ENCODE measurements around the gene MAPK8IP2.
A peak's percentile ranks its signal among the peaks of the same experiment; 100 is the strongest.

Gene MAPK8IP2

DNA sequence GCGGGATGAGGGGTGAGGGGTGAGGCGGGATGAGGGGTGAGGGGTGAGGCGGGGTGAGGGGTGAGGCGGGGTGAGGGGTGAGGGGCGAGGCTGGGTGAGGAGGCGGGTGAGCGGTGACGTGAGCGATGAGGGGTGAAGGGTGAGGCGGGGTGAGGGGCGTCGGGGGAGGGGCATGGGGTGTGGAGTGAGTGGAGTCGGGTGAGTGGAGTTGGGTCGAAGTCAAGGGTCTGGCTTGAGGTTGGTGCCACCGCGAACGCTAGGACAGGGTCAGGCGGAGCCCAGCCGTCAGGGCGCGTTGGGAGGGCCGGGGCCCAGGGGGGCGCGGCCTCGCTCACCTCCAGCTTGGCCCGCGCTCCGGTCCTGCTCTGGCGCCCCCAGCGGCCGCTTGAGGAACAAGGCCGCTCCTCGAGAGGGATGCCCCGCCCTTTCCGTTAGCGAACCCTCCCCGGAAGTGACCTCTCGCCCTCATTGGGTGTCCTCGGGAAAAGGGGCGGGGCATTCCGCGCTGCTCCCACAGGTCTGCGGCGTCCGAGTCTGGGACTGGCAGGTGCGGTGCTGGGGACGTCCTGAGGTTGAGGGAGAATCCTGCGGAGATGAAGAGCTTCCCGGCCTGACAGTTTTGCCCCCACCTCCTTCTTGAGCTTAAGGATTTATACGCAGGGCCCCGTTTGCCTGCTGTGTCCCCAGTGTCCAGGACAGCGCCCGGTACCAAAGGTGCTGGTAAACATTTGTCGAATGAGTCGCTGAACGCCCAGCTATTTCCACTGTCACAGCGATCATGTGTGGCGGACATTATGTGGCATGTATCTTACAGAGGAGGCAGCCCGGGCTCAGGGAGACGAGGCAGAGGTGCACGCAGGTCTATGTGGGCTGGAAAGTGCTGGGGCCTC is 37.8 kb upstream of the MAPK8IP2 start, which contains the start of gene SYCE3:
SYCE3 (minus strand) TSS at position 397 of the 890 bp plus-strand sequence. CDS start 6,514 bp downstream, outside the sequence.
- DNase-seq (ENCODE audit: low read depth): peak; percentile 86
- peak within 1 kb of the TSS; percentile 60 for H3K4me3 ChIP-seq (replicated peaks; ENCODE audit: low read depth, low read length)
- TF ChIP-seq, protein P1, sequence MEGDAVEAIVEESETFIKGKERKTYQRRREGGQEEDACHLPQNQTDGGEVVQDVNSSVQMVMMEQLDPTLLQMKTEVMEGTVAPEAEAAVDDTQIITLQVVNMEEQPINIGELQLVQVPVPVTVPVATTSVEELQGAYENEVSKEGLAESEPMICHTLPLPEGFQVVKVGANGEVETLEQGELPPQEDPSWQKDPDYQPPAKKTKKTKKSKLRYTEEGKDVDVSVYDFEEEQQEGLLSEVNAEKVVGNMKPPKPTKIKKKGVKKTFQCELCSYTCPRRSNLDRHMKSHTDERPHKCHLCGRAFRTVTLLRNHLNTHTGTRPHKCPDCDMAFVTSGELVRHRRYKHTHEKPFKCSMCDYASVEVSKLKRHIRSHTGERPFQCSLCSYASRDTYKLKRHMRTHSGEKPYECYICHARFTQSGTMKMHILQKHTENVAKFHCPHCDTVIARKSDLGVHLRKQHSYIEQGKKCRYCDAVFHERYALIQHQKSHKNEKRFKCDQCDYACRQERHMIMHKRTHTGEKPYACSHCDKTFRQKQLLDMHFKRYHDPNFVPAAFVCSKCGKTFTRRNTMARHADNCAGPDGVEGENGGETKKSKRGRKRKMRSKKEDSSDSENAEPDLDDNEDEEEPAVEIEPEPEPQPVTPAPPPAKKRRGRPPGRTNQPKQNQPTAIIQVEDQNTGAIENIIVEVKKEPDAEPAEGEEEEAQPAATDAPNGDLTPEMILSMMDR (IDR thresholded peaks at IDR 0.05; ENCODE audit: low read length, missing control alignments): peak; percentile 54

DNA sequence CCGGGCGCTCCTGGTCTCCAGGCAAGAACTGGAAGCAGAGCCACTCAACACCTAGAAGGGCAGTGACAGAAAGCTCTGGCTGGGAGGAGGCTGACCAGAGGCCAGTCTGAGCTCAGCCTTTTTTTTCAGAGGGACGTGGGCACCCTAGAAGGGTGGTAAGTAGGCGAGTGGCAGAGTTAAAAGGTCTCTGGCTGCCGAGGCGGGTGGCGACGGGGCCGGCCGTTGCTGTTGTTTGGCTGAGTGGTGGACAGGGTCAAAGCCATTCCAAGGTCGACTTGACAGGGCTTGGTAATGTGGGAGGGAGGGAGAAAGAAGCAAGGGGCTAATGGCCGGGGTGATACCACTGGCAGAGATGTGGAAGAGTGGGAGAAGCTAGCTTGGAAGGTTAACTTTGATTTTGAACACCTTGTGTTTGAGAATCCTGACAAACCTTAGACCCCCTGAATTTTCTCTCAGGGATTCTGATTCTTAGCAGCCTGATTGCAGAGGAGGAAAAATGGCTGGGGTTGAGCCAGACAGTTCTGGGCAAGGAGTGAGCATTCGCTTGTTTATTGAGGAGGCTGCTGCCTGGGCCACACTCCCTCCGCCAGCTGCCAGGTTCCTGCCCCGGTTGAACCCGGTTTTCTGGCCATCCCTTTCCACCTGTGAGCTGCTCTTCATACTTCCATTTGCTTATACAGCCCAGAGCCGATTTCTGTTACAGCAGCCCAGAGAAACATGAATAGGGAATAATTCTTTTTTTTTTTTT is 37.0 kb upstream of the MAPK8IP2 start:
- peak overlapping the region; percentile 60 for H3K4me3 ChIP-seq (replicated peaks; ENCODE audit: low read depth, low read length)
- TF ChIP-seq, protein P1 (IDR thresholded peaks at IDR 0.05; ENCODE audit: low read length, missing control alignments): no peak
- DNase-seq (ENCODE audit: low read depth): no peak

DNA sequence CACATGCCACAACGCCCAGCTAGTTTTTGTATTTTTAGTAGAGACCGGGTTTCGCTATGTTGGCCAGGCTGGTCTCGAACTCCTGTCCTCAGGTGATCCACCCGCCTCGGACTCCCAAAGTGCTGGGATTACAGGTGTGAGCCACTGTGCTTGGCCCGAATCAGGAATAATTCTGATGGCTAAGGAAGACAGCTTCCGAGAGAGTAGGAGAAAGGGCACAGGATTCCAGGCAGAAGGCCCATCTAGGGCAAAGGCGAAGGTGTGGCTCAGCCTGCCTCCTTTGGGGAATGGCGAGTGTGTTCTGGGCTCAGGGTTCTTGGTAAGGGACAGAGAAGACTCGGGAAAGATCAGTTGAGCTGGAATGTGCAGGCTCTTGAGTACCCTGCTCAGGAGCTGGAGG is 36.3 kb upstream of the MAPK8IP2 start:
- H3K4me3 ChIP-seq (replicated peaks; ENCODE audit: low read depth, low read length): no peak overlapping the region
- TF ChIP-seq, protein P1 (IDR thresholded peaks at IDR 0.05; ENCODE audit: low read length, missing control alignments): no peak
- no peak for DNase-seq (ENCODE audit: low read depth)

DNA sequence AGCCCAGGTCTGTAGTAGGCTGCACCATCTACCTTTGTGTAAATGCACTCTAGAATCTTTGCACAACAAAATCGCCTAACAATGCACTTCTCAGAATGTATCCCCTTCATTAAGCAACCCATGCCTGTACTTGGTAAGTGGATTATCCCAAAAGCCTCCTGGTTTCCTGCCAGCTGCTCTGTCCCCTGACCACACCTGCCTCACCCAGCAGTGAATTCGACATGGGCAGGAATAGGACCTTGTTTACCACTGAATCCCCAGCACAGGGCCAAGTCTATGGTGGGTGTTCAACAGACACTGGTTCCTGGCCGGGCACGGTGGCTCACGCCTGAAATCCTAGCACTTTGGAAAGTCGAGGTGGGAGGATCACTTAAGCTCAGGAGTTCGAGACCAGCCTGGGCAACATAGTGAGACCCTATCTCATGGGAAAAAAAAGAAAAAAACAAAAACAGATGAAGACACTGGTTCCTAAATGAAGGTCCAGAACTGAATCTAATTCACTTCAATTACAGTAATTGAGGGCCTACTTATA is 32.8 kb upstream of the MAPK8IP2 start:
- H3K4me3 ChIP-seq (replicated peaks; ENCODE audit: low read depth, low read length): no peak overlapping the region
- TF ChIP-seq, protein P1 (IDR thresholded peaks at IDR 0.05; ENCODE audit: low read length, missing control alignments): no peak
- no peak for DNase-seq (ENCODE audit: low read depth)

DNA sequence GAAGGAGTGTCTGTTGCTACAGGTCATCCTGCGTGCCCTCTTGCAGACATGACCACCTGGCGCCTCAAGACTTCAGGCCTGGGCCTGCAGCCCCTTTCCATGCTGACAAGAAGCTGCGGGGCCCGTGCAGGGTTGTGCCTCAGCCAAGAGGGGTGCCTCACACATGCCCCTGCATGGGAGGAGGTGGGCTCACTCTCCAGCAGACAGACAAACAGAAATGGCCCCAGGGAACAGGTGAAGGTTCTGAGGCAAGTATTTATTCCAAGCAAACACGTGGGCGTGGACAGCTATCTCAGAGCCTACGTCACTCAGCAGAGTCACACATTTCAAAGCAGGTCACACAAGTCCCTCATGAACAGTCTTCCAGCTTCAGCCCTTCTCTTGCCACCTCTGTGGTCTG is 32.0 kb upstream of the MAPK8IP2 start:
- TF ChIP-seq, protein P1 (IDR thresholded peaks at IDR 0.05; ENCODE audit: low read length, missing control alignments): no peak
- no peak overlapping the region for H3K4me3 ChIP-seq (replicated peaks; ENCODE audit: low read depth, low read length)
- DNase-seq (ENCODE audit: low read depth): no peak

DNA sequence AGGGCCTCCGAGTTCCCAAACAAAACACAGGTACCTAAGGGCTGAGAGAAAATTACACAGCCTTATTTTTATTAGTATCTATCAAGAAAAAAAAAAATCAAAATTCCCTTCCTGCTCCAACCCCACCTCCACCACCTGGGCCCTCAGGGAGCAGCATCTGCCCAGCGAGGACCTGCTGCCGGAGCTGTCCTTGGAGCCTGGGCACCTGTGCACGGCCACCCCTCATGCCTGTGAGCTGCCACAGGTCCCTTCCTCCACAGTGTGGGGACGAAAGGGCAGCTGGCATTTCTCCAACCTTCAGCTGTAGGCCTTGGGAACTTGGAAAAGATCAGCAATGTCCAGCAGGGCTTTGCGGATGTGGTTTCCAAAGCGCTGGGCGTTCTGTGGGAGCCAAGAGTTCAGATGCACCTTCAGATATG is 31.5 kb upstream of the MAPK8IP2 start:
- TF ChIP-seq, protein P1 (IDR thresholded peaks at IDR 0.05; ENCODE audit: low read length, missing control alignments): no peak
- no peak for DNase-seq (ENCODE audit: low read depth)
- H3K4me3 ChIP-seq (replicated peaks; ENCODE audit: low read depth, low read length): no peak overlapping the region

Data from fibroblast of pulmonary artery (primary cell).